Dedifferentiated amniotic fluid mesenchymal stem cell (primary cell): ENCODE results near the gene CADM2.
"Not testable (repeated sequence)": the region's sequence is repeated elsewhere in the genome, so short reads cannot be mapped to it uniquely, and the experiment has no call there.

Experiments
- DNase-seq: peaks from one replicate; pipeline ENCODE4 v3.0.0-alpha.2; 2016; ENCODE audit errors: extremely low spot score

Gene CADM2

DNA sequence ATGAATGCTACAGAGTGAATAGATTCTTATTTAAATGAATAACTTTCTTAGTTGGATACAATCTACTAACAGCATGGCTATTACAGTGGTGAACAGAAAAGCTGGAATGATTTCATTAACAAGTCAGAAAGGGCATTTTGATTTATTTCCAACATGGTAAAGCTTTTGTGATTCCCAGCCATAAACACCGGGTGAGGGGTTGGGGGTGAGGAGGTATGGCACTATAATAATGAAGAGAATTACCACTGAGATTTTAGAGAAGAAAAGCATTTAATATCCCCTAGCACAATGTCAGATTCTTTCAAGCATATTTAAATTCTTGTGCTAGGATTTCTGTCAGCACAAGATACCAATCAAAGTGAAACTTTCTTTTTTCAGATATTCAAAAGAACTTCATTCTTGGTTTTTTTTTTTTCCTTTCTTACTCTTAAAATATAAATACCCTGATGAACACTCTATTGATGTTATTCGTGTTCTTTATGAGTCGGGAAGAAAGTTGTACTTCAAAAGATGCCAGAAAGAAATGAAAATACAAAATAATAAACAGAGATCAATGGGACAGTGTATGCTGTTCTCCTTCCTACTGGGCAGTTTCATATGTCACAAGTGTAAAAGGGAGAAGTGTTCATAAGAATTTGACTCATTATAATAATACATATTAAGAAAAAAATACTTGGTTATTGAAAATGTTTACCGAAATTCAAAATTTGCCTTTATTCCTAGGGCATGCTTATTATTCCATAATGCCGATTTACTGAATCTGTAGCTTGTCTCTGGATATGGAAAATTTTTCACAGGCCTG, 522.8 kb downstream of the CADM2 start:
- DNase-seq = no peak

DNA sequence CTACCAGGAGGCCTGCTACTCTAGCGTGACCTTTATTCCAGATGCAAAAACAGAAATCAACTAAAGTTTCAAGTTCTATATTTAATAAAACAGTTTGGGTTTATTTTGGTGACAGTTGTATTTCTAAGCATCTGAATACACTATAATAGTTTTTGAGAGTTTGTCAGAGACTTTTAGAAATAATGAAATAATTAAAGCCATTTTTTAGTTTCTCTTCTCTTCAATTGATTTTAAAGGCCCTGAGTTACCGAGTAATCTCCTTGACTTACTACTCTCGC, 523.4 kb downstream of the CADM2 start:
- no peak for DNase-seq

- no peak for DNase-seq
Observed at GRCh38 chr3:85483986-85484385, 525.2 kb downstream of the CADM2 start.

GRCh38 chr3:85487375-85487774, 528.6 kb downstream of the CADM2 start:
- no peak for DNase-seq

GRCh38 chr3:85495602-85496001, 536.8 kb downstream of the CADM2 start:
- no peak for DNase-seq

GRCh38 chr3:85498177-85498576, 539.4 kb downstream of the CADM2 start:
- DNase-seq = no peak

- DNase-seq = no peak
Observed at GRCh38 chr3:85502148-85502875, 543.5 kb downstream of the CADM2 start.

DNA sequence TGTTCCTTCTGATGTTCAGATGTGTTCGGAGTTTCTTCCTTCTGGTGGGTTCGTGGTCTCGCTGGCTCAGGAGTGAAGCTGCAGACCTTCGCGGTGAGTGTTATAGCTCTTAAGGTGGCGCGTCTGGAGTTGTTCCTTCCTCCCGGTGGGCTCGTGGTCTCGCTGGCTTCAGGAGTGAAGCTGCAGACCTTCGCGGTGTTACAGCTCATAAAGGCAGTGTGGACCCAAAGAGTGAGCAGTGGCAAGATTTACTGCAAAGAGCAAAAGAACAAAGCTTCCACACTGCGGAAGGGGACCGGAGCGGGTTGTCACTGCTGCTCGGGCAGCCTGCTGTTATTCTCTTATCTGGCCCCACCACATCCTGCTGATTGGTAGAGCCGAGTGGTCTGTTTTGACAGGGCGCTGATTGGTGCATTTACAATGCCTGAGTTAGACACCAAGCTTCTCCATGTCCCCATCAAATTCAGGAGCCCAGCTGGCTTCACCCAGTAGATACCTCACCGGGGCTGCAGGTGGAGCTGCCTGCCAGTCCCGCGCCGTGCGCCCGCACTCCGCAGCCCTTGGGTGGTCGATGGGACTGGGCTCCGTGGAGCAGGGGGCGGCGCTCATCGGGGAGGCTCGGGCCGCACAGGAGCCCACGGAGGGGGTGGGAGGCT, 545.5 kb downstream of the CADM2 start:
- DNase-seq = not testable (repeated sequence)

- not testable (repeated sequence) for DNase-seq
Observed at GRCh38 chr3:85504785-85505511, 546.2 kb downstream of the CADM2 start.

GRCh38 chr3:85507052-85507451, 548.3 kb downstream of the CADM2 start:
- DNase-seq = not testable (repeated sequence)

- DNase-seq = no peak
Observed at GRCh38 chr3:85508659-85509058, 549.9 kb downstream of the CADM2 start.

GRCh38 chr3:85516146-85516545, 557.4 kb downstream of the CADM2 start:
- DNase-seq = no peak

- no peak for DNase-seq
Observed at GRCh38 chr3:85524104-85524503, 565.3 kb downstream of the CADM2 start.

- DNase-seq = no peak
Observed at GRCh38 chr3:85525264-85525663, 566.5 kb downstream of the CADM2 start.

DNA sequence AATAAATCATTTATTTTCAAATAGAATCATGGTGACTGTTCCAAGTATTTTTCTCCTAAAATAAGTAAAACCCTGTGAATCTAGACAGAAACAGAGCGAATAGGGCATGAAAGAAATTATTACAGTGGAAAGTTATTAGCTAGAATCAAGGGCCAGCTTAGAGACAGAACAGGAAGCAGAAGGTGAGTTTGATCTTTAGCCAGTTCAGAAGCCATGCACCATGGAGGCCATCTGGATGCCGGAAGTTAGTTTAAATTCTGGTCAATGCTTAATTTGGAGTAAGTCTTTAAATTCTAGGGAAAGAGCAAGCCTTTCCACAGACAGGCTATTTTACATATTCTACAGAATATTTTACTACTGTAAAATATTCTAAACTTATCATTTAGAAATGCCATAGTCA, 574.8 kb downstream of the CADM2 start:
- DNase-seq = no peak

DNA sequence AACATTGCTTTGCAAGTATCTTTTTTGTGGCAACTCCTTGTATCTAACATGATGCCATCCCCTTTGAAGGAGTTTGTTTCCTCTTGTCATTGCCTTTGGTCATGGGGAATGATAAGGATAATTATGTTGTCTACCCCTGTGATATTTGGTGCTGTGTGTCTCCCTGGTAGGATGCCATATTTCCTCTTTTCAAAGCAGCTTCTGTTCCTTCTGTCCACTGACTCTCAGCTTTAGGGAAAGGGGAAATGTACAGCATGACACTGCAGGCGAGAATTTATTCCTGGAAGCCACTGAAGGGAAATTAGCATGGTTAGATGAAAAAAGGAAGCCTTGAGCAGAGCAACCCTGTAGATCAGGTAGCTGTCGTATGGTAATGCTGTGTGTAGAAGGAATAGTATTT, 576.7 kb downstream of the CADM2 start:
- no peak for DNase-seq

GRCh38 chr3:85539232-85539631, 580.4 kb downstream of the CADM2 start:
- DNase-seq = no peak

- DNase-seq = no peak
Observed at GRCh38 chr3:85554153-85554552, 595.4 kb downstream of the CADM2 start.

DNA sequence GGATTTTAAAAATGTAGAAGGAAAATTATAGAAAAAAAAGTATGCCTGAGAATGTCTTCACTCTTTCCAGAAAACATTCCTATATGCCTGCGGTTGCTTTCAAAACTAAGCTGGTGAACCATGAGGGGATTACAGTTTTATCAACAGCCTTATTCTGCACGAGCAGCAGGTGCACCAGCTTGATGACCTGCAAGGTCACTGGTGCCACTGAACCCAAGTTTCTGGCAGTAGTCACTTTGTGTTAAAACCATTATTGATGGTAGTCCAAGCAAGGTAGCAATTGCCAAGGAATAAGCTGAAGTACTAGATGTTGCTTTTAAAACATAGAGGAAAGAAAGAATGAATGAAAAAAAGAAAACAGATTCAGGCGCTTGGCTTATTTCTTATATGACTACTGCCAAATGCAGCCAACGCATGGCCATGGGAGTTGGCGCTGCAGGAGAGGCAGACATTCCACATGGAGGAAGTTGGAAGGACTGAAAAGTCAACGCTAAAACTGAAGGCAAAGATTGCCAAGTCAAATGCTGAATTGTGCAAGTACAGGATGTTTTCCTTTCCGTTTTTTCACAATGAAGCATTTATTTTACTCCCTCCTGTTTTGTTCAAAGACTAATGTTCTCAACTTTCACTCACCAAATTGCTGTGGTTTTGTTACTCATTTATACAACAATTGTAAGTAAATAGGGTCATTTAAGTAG, 601.4 kb downstream of the CADM2 start:
- no peak for DNase-seq

DNA sequence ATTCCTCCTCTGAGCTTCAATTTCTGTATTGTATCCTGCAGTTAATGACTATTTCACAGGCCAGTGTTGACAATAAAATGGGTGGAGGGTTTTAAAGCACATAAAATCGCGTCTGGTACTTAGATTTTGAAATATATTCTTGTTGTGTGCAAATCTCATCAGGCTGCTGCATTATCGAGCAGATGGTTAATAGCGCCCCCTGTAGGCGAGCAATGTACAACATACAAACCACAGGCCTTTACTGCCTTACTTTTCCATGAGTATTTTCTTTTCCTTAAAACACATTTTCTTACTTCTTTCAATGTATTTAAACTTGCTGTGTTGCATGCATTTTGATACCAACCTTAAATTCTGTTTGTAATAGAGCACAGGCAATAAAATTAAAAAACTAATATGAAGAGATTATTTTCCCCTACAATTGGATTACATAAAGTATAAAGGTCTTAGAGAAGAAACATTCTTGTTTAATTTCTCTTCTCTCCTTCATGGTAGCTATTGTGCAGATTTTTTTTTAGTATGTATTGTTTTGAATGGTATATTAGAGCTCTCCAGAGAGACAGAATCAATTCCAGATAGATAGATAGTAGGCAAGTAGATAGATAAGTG, 608.4 kb downstream of the CADM2 start:
- DNase-seq = no peak

DNA sequence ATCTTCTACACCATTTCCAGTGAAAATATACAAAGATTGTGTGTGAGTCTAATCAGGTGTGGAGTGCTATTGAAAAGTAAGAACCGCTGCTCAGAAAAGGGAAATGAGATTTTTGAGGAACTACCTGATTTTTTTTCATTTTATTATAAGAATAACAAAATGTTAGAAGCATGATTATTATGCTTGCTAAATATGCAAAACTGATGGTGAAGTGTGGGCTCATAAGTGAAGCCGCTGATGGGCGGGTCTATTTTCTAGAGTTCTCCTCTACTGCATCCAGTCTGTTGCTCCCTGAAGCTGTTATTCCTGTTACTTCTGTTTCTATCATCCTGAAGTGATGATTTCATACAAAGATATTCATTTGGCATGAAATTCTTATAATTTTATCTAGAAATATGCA, 612.0 kb downstream of the CADM2 start:
- DNase-seq = no peak
